ENCODE results near the gene DIP2C.

Gene DIP2C

GRCh38 chr10:297567-297966 is 391.9 kb downstream of the DIP2C start:
- Mint-ChIP-seq H3K4me1 (peaks cover 13% of the 10 kb centered on the region), H3K27ac (no peak overlapping the region), H3K4me3 (no peak overlapping the region), H3K9me3 (no peaks in the 10 kb centered on the region), H3K36me3 (no peaks in the 10 kb centered on the region)
- ATAC-seq (no peak), DNase-seq (ENCODE audit: low spot score in 2 of 2) (no peak)

GRCh38 chr10:293636-294035 is 395.8 kb downstream of the DIP2C start:
- peaks cover 15% of the 10 kb centered on the region for H3K4me1 Mint-ChIP-seq

DNA sequence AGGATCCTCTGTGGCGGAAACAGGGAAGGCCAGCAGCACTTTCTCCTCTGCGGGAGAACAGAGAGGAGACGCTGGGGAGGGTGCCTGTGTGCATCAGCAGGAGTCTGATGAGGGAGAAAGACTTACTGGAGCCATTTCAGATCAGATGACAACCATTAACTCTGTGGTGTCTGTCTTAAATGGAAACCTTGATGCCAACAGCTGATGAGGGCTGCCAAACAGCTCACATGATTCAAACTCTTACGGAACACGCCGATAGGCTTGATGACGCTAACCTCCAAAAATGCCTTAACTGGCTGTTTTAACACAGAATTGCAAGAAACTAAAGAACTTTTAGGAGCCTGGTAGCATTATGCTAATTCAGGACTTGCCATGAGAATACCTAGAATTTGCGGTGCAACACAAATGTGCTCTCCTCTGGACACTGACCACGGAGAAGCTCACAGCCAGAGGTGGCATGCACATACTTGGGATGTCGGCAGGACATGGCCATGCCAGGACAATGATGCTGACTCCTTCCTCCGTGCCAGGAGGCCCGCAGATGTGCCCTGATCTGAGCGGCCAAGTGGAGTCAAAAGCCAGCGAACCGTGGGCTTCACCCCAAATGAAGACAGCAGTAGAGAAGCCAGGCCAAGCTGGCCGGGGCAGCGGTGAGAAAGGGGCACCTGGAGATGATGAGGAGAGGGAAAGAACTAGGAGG is 399.3 kb downstream of the DIP2C start:
- no peak for DNase-seq (ENCODE audit: low spot score in 2 of 2)
- H3K27ac Mint-ChIP-seq: no peak overlapping the region
- no peak overlapping the region for H3K4me3 Mint-ChIP-seq
- no peak for ATAC-seq
- no peaks in the 10 kb centered on the region for H3K36me3 Mint-ChIP-seq
- no peaks in the 10 kb centered on the region for H3K9me3 Mint-ChIP-seq
- H3K4me1 Mint-ChIP-seq: peaks cover 17% of the 10 kb centered on the region

More at GRCh38 chr10:293636-294035, 395.8 kb downstream of the DIP2C start:
- DNase-seq (ENCODE audit: low spot score in 2 of 2) (no peak), ATAC-seq (no peak)
- Mint-ChIP-seq H3K36me3 (no peaks in the 10 kb centered on the region), H3K4me3 (no peak overlapping the region), H3K9me3 (no peaks in the 10 kb centered on the region), H3K27ac (no peak overlapping the region)

DNA sequence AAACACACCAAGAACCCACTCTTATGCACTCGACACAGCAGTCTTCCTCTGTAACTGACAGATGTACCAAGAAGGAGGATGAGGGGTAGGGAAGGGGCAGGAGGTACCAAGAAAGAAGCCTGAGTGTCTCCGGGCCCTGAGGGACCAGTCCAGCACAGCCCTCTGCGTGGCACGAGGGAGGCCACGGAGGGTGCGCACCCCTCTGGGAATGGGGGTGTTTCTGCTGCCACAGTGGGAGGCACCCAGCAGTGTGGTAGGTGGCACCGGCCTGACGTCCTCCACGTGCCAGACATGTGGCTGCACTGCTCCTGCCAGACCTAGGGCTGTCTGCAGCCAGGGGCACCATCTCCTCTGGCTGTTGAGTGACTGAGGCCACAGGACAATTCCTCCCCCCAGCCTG is 399.9 kb downstream of the DIP2C start:
- Mint-ChIP-seq H3K36me3 (peaks cover under 1% of the 10 kb centered on the region), H3K4me1 (peaks cover 22% of the 10 kb centered on the region), H3K27ac (no peak overlapping the region), H3K4me3 (no peak overlapping the region), H3K9me3 (no peaks in the 10 kb centered on the region)
- ATAC-seq (no peak), DNase-seq (ENCODE audit: low spot score in 2 of 2) (no peak)

DNA sequence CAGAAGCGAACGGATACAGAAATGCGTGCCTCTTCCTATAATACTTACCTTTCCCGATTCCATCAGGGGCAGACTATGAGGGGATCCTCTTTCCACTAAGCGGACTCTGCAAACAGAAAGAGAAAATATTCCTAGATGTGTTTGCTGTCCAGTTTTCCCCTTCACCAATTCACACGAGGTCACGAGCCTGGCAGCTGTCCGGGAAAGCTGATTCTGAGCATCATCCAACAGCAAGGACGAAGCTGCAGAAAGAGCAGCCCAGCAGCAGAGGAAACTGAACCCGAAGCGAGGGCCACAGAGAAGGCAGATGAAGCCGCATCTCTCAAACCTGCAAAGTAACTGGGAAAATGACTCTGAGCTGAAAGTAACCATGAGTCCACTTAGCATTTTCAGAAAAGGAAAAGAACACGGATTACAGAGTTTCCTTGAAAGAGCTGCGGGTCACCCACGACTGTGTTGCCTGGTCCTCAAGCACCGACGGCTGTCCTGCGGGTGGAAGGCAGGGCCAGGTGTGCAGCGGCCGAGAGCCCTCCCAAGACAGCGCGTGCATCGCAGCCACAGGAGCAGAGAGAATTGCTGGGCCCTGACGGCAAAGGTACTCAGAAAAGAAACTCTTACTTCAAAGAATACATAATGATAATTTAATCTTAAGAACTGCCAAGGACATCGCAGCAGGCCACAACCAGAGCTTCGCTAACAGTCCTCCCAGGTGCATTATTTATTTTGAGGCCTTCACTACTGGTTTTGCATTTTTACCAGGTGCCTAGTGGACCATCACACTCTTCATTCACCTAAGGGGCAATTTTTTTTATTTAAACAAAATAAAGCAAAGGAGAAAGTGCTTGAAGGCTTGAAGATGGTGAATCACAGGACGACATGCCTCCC is 400.9 kb downstream of the DIP2C start:
- no peak overlapping the region for H3K4me3 Mint-ChIP-seq
- H3K4me1 Mint-ChIP-seq: peaks cover 26% of the 10 kb centered on the region
- no peak for DNase-seq (ENCODE audit: low spot score in 2 of 2)
- peaks cover 9% of the 10 kb centered on the region for H3K36me3 Mint-ChIP-seq
- no peak overlapping the region for H3K27ac Mint-ChIP-seq
- H3K9me3 Mint-ChIP-seq: peaks cover 4% of the 10 kb centered on the region
- no peak for ATAC-seq

GRCh38 chr10:287814-288213 is 401.7 kb downstream of the DIP2C start:
- H3K27ac Mint-ChIP-seq: no peak overlapping the region

GRCh38 chr10:287026-287709 is 402.3 kb downstream of the DIP2C start:
- ATAC-seq (no peak), DNase-seq (ENCODE audit: low spot score in 2 of 2) (no peak)
- Mint-ChIP-seq H3K4me1 (peaks cover 28% of the 10 kb centered on the region), H3K36me3 (peaks cover 9% of the 10 kb centered on the region), H3K4me3 (no peak overlapping the region), H3K27ac (no peak overlapping the region), H3K9me3 (peaks cover 4% of the 10 kb centered on the region)

More at GRCh38 chr10:287814-288213, 401.7 kb downstream of the DIP2C start:
- no peak for DNase-seq (ENCODE audit: low spot score in 2 of 2)
- H3K4me3 Mint-ChIP-seq: no peak overlapping the region
- H3K4me1 Mint-ChIP-seq: peaks cover 29% of the 10 kb centered on the region
- H3K36me3 Mint-ChIP-seq: peaks cover 9% of the 10 kb centered on the region
- ATAC-seq: no peak
- peaks cover 4% of the 10 kb centered on the region for H3K9me3 Mint-ChIP-seq

DNA sequence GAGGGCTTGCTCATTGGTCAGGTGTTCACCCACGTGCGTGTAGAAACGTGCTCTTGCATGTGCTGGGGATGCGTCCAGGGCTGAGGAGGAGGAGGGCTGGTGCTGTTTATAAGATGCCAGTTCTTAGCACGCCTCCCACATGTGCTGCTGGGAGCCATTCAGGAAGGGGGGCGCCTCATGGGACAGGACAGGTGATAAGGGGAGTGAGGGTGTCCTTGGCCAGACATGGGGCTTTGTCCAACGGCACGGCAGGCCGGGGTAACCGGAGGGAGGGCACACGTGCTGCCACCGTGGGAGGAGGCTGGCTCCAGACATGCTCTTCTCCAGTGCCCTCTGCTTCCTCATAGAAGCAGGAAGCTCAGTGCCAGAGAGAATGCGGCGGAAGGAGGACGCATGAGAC is 404.3 kb downstream of the DIP2C start:
- Mint-ChIP-seq H3K4me3 (no peak overlapping the region), H3K27ac (peak overlapping the region; percentile 29)

DNA sequence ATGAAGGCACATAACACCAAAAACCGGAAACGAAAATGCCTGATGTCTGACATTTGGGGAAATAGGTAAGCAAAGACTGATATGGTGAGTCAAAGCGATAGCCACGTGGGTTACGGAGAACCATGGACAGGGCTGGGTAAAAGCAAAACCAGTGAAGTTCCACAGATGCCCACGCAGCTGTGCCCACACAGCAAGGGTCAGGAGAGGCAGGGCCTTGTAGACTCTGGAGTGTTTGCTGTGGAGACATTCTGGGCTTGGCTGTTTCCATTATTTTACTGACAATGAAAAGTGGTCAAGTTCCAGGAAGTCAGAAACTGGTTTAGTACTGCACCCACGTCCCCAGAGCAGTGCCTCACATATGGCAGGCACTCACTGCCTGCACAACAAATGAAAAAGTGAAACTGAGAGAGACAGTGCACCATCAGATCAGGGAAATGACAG is 405.5 kb downstream of the DIP2C start:
- Mint-ChIP-seq H3K36me3 (peaks cover 9% of the 10 kb centered on the region), H3K9me3 (peaks cover 4% of the 10 kb centered on the region), H3K27ac (peak overlapping the region; percentile 84), H3K4me1 (peaks cover 28% of the 10 kb centered on the region), H3K4me3 (peak overlapping the region; percentile 54)
- DNase-seq (ENCODE audit: low spot score in 2 of 2): peak; percentile 21 to 86
- peak; percentile 89 for ATAC-seq

More for the DNA sequence above, 404.3 kb downstream of the DIP2C start:
- Mint-ChIP-seq H3K4me1 (peaks cover 28% of the 10 kb centered on the region), H3K36me3 (peaks cover 9% of the 10 kb centered on the region), H3K9me3 (peaks cover 4% of the 10 kb centered on the region)
- no peak for ATAC-seq
- no peak for DNase-seq (ENCODE audit: low spot score in 2 of 2)

DNA sequence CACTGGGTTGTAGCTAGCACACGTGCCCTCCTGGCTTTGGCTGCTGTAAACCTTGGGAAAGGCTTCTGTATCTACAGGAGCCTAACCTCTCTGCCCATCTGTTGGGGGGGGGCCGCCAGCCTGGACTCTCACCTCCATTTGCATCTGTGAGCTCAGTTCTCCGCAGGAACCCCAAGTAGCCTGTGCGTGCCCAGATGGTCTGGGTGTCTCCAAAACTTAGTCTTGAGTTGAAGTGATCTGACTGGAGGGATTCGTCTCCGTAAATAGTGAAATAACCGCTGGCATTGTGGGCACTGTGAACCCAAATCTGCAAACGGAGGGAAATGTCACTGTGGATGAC is 406.4 kb downstream of the DIP2C start:
- DNase-seq (ENCODE audit: low spot score in 2 of 2) (no peak), ATAC-seq (no peak)
- Mint-ChIP-seq H3K36me3 (peaks cover 9% of the 10 kb centered on the region), H3K27ac (peak overlapping the region; percentile 84), H3K4me1 (peaks cover 28% of the 10 kb centered on the region), H3K4me3 (peak overlapping the region; percentile 54), H3K9me3 (peaks cover 4% of the 10 kb centered on the region)

GRCh38 chr10:282294-283139 is 407.0 kb downstream of the DIP2C start:
- peaks cover 34% of the 10 kb centered on the region for H3K4me1 Mint-ChIP-seq
- peaks cover 9% of the 10 kb centered on the region for H3K36me3 Mint-ChIP-seq
- H3K4me3 Mint-ChIP-seq: peak overlapping the region; percentile 54
- ATAC-seq: peak; percentile 78
- no peak overlapping the region for H3K27ac Mint-ChIP-seq
- DNase-seq (ENCODE audit: low spot score in 2 of 2): peak in 1 of 2 donors; percentile 69
- peaks cover 4% of the 10 kb centered on the region for H3K9me3 Mint-ChIP-seq

DNA sequence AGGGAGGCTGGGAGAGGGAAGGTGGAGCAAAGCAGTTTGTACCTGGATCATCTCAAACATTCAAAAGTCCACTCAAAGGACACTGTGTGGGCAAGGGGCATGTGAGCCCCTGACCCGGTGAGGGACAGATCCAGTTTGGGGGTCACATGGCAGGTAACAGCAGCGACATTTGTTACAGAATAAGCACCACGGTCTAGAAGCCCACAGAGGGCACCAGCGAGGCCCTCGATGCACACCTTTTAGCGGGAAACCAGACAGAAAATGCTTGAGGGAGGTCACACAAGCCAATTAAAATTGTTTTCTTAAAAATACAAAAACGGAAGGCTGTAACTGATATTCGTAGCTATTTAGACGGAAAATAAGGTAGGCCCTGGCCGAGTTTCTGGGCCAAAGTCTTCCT is 409.8 kb downstream of the DIP2C start:
- Mint-ChIP-seq H3K4me1 (peaks cover 33% of the 10 kb centered on the region), H3K9me3 (peaks cover 4% of the 10 kb centered on the region), H3K27ac (no peak overlapping the region), H3K4me3 (no peak overlapping the region), H3K36me3 (peaks cover 9% of the 10 kb centered on the region)
- ATAC-seq (no peak), DNase-seq (ENCODE audit: low spot score in 2 of 2) (no peak)

DNA sequence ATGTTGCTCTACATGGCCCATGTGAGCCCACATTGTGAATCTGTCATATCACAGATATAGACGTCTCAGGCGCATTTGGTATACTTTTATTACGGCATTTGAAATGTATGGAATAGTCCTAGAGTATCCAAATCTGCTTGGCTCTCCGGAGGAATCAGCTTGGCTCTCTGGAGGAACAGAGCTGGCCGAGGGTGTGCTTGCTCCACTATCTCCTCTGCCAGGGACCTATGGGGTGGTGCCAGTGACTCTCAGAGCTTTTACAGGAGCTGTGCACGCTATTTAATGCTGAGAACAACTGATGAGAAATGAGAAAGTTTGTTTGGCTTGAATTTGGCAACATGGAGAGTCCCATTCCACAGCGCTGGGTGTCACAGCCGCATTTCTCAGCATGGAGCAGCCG is 410.2 kb downstream of the DIP2C start:
- Mint-ChIP-seq H3K36me3 (peaks cover 5% of the 10 kb centered on the region), H3K27ac (no peak overlapping the region), H3K4me3 (no peak overlapping the region), H3K9me3 (peaks cover 2% of the 10 kb centered on the region), H3K4me1 (peaks cover 28% of the 10 kb centered on the region)
- no peak for ATAC-seq
- DNase-seq (ENCODE audit: low spot score in 2 of 2): no peak

GRCh38 chr10:278707-279106 is 410.8 kb downstream of the DIP2C start:
- no peak for DNase-seq (ENCODE audit: low spot score in 2 of 2)
- ATAC-seq: no peak
- Mint-ChIP-seq H3K27ac (no peak overlapping the region), H3K4me3 (no peak overlapping the region), H3K9me3 (no peaks in the 10 kb centered on the region), H3K36me3 (no peaks in the 10 kb centered on the region), H3K4me1 (peaks cover 23% of the 10 kb centered on the region)

GRCh38 chr10:277963-278362 is 411.5 kb downstream of the DIP2C start:
- Mint-ChIP-seq H3K4me3 (no peak overlapping the region), H3K36me3 (no peaks in the 10 kb centered on the region), H3K4me1 (peaks cover 16% of the 10 kb centered on the region), H3K27ac (peak overlapping the region; percentile 69), H3K9me3 (no peaks in the 10 kb centered on the region)
- ATAC-seq: no peak
- no peak for DNase-seq (ENCODE audit: low spot score in 2 of 2)

Measured in stimulated activated effector memory CD8-positive, alpha-beta T cell treated with anti-CD3 and anti-CD28 coated beads, Interleukin-12 subunit alpha, Interleukin-12 subunit beta, amount 100 ng/mL, for 72 hours (primary cell).